H9 (cell line): ENCODE data around the gene RTL9. TPM values are rescaled to one million over a fixed set of nuclear protein-coding genes. Genes with fewer than 3 reads are reported as not detected.

Source experiments
- DNase-seq: peaks from one replicate; pipeline ENCODE4 v3.0.0-alpha.2; 2017
- H2AFZ ChIP-seq: one replicate; pipeline ENCODE4 v1.6.1; 2013; ENCODE audit warnings: mild to moderate bottlenecking, low read length, control low read depth, moderate library complexity
- H2AK5ac ChIP-seq: 2 replicates; pipeline ENCODE4 v1.6.1; 2013; ENCODE audit warnings: low read length, control low read depth, mixed read lengths; ENCODE audit not compliant: insufficient read length
- H2BK120ac ChIP-seq: one replicate; pipeline ENCODE4 v1.6.1; 2013; ENCODE audit warnings: low read depth, mild to moderate bottlenecking, low read length, control low read depth, inconsistent platforms; ENCODE audit not compliant: poor library complexity, severe bottlenecking
- H2BK12ac ChIP-seq: 2 replicates; pipeline ENCODE4 v1.6.1; 2013; ENCODE audit warnings: low read length, control low read depth, mixed read lengths, low read depth; ENCODE audit not compliant: insufficient read length
- H2BK15ac ChIP-seq: 2 replicates; pipeline ENCODE4 v1.6.1; 2013; ENCODE audit warnings: low read depth, low read length, control low read depth
- H2BK20ac ChIP-seq: one replicate; pipeline ENCODE4 v1.6.1; 2013; ENCODE audit warnings: low read depth, mild to moderate bottlenecking, low read length, control low read depth, inconsistent platforms; ENCODE audit not compliant: poor library complexity, severe bottlenecking
- H2BK5ac ChIP-seq: 2 replicates; pipeline ENCODE4 v1.6.1; 2013; ENCODE audit warnings: low read length, control low read depth, mixed read lengths; ENCODE audit not compliant: insufficient read length
- H3K14ac ChIP-seq: 2 replicates; pipeline ENCODE4 v1.6.1; 2013; ENCODE audit warnings: low read length, control low read depth; ENCODE audit not compliant: insufficient read depth
- H3K18ac ChIP-seq: 2 replicates; pipeline ENCODE4 v1.6.1; 2013; ENCODE audit warnings: low read depth, mild to moderate bottlenecking, mixed read lengths, low read length, control low read depth; ENCODE audit not compliant: insufficient read length
- H3K23ac ChIP-seq: 2 replicates; pipeline ENCODE4 v1.6.1; 2013; ENCODE audit warnings: low read length, control low read depth, mixed read lengths, low read depth; ENCODE audit not compliant: insufficient read length
- H3K23me2 ChIP-seq: 2 replicates; pipeline ENCODE4 v1.6.1; 2013; ENCODE audit warnings: low read depth, mild to moderate bottlenecking, mixed read lengths, low read length, control low read depth; ENCODE audit not compliant: insufficient read length, poor library complexity, severe bottlenecking
- H3K27ac ChIP-seq: 2 replicates; pipeline ENCODE4 v1.5.1; 2013; ENCODE audit warnings: low read length, control low read depth, mixed read lengths, low read depth; ENCODE audit not compliant: insufficient read length
- H3K27me3 ChIP-seq: 2 replicates; pipeline ENCODE4 v1.6.1; 2013; ENCODE audit warnings: low read length, control low read depth, inconsistent platforms; ENCODE audit not compliant: insufficient read depth
- H3K4ac ChIP-seq: 2 replicates; pipeline ENCODE4 v1.6.1; 2013; ENCODE audit warnings: low read depth, mild to moderate bottlenecking, control low read depth, inconsistent platforms, low read length, moderate library complexity
- H3K4me1 ChIP-seq: 2 replicates; pipeline ENCODE4 v1.6.1; 2013; ENCODE audit warnings: low read length, control low read depth, inconsistent platforms; ENCODE audit not compliant: insufficient read depth
- H3K4me2 ChIP-seq: 2 replicates; pipeline ENCODE4 v1.6.1; 2013; ENCODE audit warnings: low read length, control low read depth, mixed read lengths; ENCODE audit not compliant: insufficient read length, insufficient read depth
- H3K56ac ChIP-seq: 2 replicates; pipeline ENCODE4 v1.6.1; 2013; ENCODE audit warnings: low read depth, mild to moderate bottlenecking, mixed read lengths, low read length, control low read depth; ENCODE audit not compliant: insufficient read length
- H3K79me1 ChIP-seq: 2 replicates; pipeline ENCODE4 v1.6.1; 2013; ENCODE audit warnings: low read depth, mild to moderate bottlenecking, moderate library complexity, low read length, control low read depth, inconsistent platforms; ENCODE audit not compliant: insufficient read depth, poor library complexity, severe bottlenecking
- H3K79me2 ChIP-seq: 2 replicates; pipeline ENCODE4 v1.6.1; 2013; ENCODE audit warnings: low read length, control low read depth, inconsistent platforms; ENCODE audit not compliant: insufficient read depth
- H3K9ac ChIP-seq: 2 replicates; pipeline ENCODE4 v1.6.1; 2013; ENCODE audit warnings: low read length, control low read depth, mixed read lengths; ENCODE audit not compliant: insufficient read length; ENCODE audit errors: extremely low read depth
- H3K9me3 ChIP-seq: one replicate; pipeline ENCODE4 v1.6.1; 2013; ENCODE audit warnings: low read depth, low read length, inconsistent platforms; ENCODE audit not compliant: control insufficient read depth
- H3T11ph ChIP-seq: one replicate; pipeline ENCODE4 v1.6.1; 2013; ENCODE audit warnings: mild to moderate bottlenecking, low read length, control low read depth, inconsistent platforms
- H4K20me1 ChIP-seq: one replicate; pipeline ENCODE4 v1.6.1; 2013; ENCODE audit not compliant: control insufficient read depth, insufficient read length, insufficient read depth
- H4K5ac ChIP-seq: 2 replicates; pipeline ENCODE4 v1.6.1; 2013; ENCODE audit warnings: low read depth, mild to moderate bottlenecking, mixed read lengths, low read length, control low read depth; ENCODE audit not compliant: insufficient read length
- H4K8ac ChIP-seq: replicated peaks from 2 replicates; pipeline ENCODE4 v1.6.1; 2013; ENCODE audit warnings: low read length, control low read depth, mixed read lengths, low read depth; ENCODE audit not compliant: insufficient read length
- H4K91ac ChIP-seq: 2 replicates; pipeline ENCODE4 v1.6.1; 2013; ENCODE audit warnings: low read depth, mild to moderate bottlenecking, moderate library complexity, mixed read lengths, low read length, control low read depth; ENCODE audit not compliant: insufficient read length
- H3K27ac Mint-ChIP-seq, 3 experiments: 2 replicates in 2 of 3; 3 replicates in 1 of 3; pipeline ENCODE4 v1.8.0; 2020 to 2021; ENCODE audit warnings: mixed read lengths in 3 of 3, mild to moderate bottlenecking in 1 of 3, moderate library complexity in 1 of 3
- H3K27me3 Mint-ChIP-seq: 2 replicates; pipeline ENCODE4 v1.8.0; 2021; ENCODE audit warnings: low read depth, mild to moderate bottlenecking, moderate library complexity, mixed read lengths
- H3K36me3 Mint-ChIP-seq, 3 experiments: 2 replicates in 2 of 3; 3 replicates in 1 of 3; pipeline ENCODE4 v1.8.0; 2020 to 2021; ENCODE audit warnings: low read depth in 3 of 3, mixed read lengths in 3 of 3; ENCODE audit not compliant: insufficient read depth in 1 of 3
- H3K4me1 Mint-ChIP-seq, 2 experiments: 2 replicates each; pipeline ENCODE4 v1.8.0; 2020; ENCODE audit warnings: mixed read lengths in 2 of 2
- H3K4me3 Mint-ChIP-seq, 2 experiments: 2 replicates in 1 of 2; 3 replicates in 1 of 2; pipeline ENCODE4 v1.8.0; 2020 to 2021; ENCODE audit warnings: mild to moderate bottlenecking in 2 of 2, mixed read lengths in 2 of 2, moderate library complexity in 1 of 2
- H3K9me3 Mint-ChIP-seq, 2 experiments: 2 replicates in 1 of 2; 3 replicates in 1 of 2; pipeline ENCODE4 v1.8.0; 2020; ENCODE audit warnings: mild to moderate bottlenecking in 2 of 2, mixed read lengths in 2 of 2, moderate library complexity in 1 of 2
- CTCF ChIP-seq: fragments of 200-600 bp; sonication (generic); conservative IDR thresholded peaks from 3 replicates; pipeline ENCODE4 v1.8.0; 2021; ENCODE audit warnings: antibody characterized with exemption, mild to moderate bottlenecking
- WGBS: extraction: QIAGEN DNeasy Blood & Tissue Kit; methylation state at CpG from one replicate; pipeline ENCODE4 v1.1.7; 2013; ENCODE audit warnings: missing lambda C conversion rate, low lambda C conversion rate, mixed read lengths; ENCODE audit not compliant: insufficient read length; ENCODE audit errors: extremely low coverage; 5-methylcytosine and 5-hydroxymethylcytosine counted together
- long read RNA-seq: library from polyadenylated mRNA; unstranded; transcript quantifications from one replicate; pipeline ENCODE4 v2.0.0, GENCODE V29; 2020
- total RNA-seq: library from RNA; stranded (reverse); gene quantifications from 2 replicates; pipeline ENCODE4 v1.2.1, GENCODE V29; 2021

The RTL9 gene
- total RNA-seq: 0.04 and 0.13 TPM in 2 replicates
- long read RNA-seq: 0 reads

GRCh38 chrX:110358548-110358947, at the start of gene RTL9:
TSS of gene RTL9 (plus strand) at chrX:110358848. CDS start at chrX:110450618, 91,770 bp downstream.
- Histone ChIP-seq H4K20me1 (no peaks in the 10 kb centered on the region), H3K4me1 (no peaks in the 10 kb centered on the region), H2AK5ac (no peak within 1 kb of the TSS), H2AFZ (no peak within 1 kb of the TSS), H3K4me2 (no peak within 1 kb of the TSS), H3K9me3 (no peaks in the 10 kb centered on the region), H4K8ac (no peak within 1 kb of the TSS), H3T11ph (no peak within 1 kb of the TSS), H3K9ac (no peak within 1 kb of the TSS), H3K23ac (no peak within 1 kb of the TSS), H4K5ac (no peak within 1 kb of the TSS), H3K79me1 (no peaks in the 10 kb centered on the region), H3K79me2 (no peaks in the 10 kb centered on the region), H3K18ac (no peak within 1 kb of the TSS), H3K56ac (no peak within 1 kb of the TSS), H2BK120ac (no peak within 1 kb of the TSS), H2BK20ac (no peak within 1 kb of the TSS), H3K27ac (no peak within 1 kb of the TSS), H2BK5ac (no peak within 1 kb of the TSS), H3K14ac (no peak within 1 kb of the TSS), H3K27me3 (no peaks in the 10 kb centered on the region), H2BK12ac (no peak within 1 kb of the TSS), H2BK15ac (no peak within 1 kb of the TSS), H3K4ac (no peak within 1 kb of the TSS), H4K91ac (no peak within 1 kb of the TSS), H3K23me2 (no peaks in the 10 kb centered on the region)
- TF ChIP-seq CTCF: no peak
- Mint-ChIP-seq H3K9me3 (no peaks in the 10 kb centered on the region), H3K36me3 (no peaks in the 10 kb centered on the region), H3K4me1 (no peaks in the 10 kb centered on the region), H3K27me3 (peaks cover 4% of the 10 kb centered on the region), H3K4me3 (no peak within 1 kb of the TSS), H3K27ac (no peak within 1 kb of the TSS; a peak in 1 of 7 replicates)
- no peak for DNase-seq
- no CpG with 5 or more reads among the region's 2 CpGs for WGBS
